HG03066 (cell line): ENCODE measurements around the gene TMEM121.

Experiments used
- ATAC-seq: cut with Tn5 transposase; IDR thresholded peaks from one replicate; pipeline ENCODE4 v1.9.1; 2021; ENCODE audit warnings: low read depth; ENCODE audit not compliant: unreplicated experiment

The TMEM121 gene

DNA sequence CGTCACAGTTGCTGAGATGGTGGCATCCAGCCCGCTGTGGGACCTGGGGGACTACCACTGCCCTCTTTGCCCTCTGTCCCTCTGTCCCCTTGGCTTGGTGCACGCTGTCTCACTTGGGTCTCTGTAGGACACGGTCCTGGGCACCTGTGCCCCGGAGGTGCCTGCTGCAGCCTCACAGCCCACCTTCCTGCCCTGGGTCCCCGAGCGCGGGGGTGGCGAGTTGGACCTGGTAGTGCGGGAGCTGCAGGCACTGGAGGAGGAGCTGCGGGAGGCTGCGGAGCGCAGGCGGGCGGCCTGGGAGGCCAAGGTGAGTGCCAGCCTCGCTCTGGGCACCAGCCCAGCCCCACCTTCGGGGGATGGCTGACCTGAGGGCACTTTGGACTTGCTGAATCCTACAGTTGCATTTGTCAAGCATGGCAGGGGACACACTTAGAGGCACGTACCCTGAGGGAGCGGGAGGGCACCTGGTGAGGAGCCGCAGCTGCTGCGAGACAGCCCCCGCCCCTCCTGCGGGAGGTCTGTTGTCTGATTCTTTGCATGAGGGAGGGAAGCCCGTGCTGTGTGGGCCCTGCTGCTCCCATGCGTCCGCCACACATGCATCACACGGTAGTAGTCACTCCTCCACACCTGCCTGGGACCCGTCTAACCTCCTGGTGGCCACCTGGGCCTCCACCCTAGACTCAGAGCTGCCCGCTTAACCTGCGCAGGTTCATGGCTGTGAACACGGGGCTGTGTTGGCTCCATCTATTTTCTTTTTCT is 28.5 kb upstream of the TMEM121 start:
- no peak for ATAC-seq

DNA sequence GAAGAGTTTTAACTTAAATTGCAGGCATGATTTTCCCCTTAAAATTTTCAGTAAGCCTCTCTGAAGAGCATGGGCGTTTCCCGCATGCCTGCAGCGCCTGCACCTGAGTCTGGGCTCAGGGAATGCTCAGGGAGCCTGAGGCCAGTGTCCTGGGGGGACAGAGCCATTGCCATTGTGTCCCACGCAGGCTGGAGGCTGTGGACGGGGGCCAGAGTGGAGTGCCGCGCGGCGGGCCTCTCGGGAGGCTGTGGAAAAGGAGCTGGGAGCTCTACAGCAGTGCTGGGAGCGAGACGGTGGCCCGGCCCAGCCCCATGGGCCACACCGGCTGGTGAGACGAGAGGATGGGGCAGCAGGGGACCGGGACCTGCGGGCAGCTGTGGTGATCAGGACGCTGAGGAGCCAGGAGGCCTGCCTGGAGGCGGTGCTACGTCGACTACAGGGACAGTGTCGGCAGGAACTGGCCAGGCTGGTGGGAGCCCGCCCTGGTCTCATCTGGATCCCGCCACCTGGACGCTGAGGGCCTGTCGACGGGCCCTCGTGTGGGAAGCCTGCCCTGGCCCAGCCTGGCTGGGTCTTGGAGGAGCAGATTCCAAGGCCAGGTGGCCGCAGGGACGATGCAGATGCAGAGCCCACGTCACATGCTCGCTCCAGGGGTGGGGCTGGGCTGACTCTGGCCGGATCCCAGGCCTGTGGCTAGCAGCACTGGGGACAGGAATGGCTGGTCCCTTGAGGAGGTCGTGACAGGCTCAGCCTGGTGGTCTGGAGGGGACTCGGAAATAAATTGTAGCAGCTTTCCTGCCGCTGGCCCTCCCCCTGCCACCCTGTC is 27.7 kb upstream of the TMEM121 start:
- ATAC-seq: no peak

DNA sequence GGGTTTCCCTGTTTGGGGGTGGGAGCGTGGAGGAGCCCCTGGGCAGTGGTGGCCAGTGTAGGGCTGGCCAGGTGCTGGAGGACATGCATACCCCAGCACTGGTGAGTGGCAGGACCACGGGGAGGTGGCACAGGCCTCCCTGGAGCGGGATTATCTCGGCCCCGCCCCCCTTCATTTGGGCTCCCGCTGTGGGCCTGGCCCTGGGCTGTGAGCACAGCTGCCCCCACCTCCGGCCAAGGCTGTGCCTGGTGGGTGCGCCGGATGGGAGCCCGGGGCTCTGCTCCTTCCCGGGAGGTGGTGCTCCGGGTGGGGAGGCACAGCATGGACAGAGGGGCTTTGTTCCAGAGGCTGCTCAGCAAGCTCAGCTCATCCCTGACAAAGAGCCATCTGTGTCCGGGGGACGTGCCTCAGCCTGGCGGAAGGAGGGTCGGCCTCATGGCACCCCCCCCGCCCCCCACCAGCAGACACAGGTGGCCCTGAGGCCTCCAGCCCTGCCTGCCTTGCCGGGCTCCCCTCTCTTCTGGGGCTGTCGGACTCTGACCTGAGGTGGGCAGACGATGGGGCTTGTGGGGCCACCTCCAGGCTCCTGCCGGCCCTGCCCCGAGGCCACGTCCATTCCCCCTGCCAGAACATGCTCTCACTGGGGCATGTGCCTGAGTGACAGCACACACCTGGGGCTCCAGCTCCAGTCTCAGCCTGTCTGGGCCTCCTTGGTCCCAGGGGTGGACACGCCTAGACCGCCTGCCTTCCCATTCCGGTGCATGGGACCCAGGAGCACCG is 26.9 kb upstream of the TMEM121 start:
- ATAC-seq: no peak

DNA sequence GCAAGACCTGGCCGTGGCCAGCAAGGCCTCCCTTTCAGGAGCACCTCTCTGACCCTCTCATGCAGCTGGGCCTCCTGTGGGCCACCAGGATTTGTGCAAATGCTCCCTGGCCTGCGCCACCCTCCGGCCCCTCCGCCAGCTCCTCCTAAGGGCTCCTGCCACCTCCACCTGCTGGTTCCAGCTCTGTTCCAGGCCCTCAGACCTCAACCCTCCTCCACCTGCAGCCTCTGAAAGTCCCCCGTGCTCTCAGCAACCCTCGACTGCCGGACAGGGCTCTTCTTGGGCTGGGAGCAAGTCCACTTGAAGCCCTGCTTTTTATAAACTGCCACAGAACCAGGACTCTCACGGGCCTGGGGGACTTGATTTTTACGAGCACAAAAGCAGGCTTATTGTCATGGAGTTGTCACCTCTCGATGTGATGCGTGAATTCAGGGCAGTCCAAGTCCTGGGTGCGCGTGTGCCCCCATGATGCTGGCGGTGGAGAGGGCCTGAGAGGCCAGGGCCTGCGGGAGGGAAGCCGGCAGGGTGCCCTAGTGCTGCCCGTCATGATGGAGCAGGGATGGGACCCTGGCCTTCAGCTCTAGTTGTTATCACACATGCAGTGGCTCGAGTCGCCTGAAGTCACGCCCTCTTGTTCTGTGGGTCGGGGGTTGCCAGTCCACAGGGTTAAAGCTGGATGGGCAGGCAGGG is 26.2 kb upstream of the TMEM121 start:
- ATAC-seq: no peak

DNA sequence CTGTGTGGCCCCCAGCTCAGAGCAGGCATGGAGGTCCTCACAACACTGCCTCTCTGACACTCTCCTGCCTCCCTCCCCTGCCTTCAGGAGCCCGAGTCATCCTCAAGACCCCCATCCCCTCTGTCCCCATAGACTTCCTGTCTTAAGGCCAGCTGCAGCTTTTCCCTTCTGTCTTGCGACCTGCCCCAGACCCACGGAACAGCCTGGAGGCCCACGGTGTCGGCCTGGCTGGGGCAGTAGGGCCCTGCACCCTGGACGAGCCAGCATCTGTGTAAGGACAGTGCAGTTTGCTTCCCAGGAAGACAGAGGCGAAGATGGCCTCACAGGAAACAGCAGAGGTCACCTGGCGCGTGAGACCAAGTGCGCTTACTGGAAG is 25.7 kb upstream of the TMEM121 start:
- no peak for ATAC-seq

DNA sequence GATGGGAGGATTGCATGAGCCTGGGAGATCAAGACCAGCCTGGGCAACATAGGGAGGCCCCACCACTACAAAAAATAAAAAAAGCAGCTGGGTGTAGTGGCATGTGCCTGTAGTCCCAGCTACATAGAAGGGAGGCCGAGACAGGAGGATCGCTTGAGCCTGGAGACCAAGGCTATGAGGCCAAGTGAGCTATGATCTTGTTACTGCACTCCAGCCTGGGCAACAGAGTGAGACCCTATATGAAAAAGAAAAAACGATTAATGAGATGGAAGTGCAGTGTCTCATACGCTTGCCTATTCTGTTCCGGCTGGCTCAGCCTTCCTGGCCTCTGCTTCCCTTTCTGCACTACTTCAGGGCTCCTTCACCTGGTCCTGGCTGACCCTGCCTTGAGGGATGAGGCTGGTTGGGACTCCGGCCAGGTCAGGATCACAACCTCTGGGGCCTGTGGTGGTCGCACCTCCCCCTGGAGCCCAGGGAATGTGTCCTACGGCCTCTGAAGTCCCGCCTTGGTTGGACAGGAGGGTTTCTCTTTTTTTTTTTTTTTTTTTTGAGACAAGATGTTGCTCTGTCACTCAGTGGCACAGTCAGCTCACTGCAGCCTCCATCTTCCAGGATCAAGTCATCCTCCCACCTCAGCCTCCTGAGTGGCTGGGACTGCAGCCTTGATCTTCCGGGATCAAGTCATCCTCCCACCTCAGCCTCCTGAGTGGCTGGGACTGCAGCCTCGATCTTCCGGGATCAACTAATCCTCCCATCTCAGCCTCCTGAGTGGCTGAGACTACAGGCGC is 24.7 kb upstream of the TMEM121 start:
- no peak for ATAC-seq

DNA sequence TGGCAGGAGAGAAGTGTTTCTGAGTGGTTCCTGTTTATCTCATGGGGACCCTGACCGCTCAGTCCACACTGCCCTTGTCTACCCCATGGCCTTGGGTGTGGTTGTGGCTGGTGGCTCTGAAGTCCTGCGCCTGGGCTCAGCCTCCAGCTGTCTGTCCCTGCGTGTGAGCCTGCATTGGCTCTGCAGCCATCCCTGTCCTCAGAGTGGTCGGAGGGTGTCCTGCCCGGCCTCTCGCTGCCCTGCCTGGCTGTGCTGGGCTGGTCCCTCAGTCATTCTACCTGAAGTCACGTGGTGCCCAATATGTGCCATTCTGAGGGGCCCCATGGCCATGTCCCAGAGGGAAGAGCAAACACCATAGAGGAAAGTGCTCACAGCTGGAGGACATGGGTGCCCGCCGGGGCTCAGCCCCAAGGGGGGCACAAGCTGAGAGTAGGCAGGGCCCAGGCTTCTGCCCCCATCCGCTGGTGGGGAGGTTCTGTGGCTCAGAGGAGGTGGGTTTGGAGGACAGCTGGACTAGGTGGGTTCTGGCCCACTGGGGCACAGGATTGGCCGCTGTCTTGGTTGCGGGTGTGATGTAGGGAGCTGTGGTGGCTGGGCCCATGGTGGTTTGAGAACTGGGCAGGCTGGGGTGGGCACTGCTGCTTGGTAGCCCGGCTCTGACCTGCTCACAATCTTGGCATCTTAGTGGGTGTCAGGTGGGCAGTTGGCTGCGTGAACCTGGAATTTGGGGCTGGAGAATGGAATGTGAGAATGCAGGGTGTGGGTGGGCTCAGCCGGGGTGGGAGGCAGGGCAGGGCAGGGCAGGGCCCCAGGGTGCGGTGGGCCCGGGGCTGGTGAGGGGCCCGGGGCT is 23.7 kb upstream of the TMEM121 start:
- ATAC-seq: no peak

DNA sequence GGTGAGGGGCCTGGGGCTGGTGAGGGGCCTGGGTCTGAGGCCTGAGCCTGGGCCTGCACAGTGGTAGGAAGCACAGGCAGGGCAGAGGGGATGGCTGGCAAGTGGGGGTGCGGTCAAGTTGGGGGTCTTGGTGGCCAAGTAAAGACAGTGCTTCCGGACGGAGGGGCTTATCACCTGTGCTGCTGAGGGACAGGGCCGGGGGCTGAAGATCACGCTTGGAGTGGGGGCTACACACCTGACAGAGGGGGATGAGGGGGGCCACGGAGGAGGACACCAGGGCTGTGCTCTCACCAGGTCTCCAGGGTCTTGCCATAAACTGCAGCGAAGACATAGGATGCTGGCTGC is 23.1 kb upstream of the TMEM121 start:
- no peak for ATAC-seq

DNA sequence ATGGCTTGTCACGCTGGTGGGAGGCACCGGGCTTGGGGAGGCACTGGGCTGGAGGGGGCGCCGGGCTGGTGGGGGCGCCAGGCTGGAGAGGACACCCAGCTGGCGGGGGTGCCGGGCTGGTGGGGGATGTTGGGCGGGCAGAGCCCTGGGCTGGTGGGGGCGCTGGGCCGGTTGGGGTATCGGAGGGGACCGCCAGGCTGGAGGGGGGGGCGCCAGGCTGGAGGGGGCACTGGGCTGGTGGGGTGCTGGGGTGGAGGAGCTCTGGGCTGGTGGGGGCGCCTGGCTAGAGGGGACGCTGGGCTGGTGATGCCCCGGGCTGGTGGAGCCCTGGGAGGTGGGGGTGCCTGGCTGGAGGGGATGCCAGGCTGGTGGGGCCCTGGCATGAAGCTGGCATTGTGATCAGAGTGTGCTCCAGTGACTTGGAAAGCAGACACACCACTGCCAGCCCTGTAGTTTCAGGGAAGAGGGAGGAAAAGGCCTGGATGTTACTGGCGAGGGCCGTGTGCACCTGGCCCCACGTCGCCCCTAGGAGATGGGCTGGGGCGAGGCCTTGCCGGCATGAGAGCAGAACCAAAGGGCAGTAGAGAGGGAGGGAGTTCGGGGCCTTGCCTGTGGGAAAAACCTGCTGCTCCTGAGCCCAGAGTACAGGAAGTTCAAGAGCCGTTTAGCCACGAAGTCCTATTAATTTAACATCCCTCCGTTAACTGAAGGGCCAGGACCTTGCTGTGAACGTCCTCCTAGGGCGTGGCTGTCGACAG is 22.3 kb upstream of the TMEM121 start:
- ATAC-seq: no peak

DNA sequence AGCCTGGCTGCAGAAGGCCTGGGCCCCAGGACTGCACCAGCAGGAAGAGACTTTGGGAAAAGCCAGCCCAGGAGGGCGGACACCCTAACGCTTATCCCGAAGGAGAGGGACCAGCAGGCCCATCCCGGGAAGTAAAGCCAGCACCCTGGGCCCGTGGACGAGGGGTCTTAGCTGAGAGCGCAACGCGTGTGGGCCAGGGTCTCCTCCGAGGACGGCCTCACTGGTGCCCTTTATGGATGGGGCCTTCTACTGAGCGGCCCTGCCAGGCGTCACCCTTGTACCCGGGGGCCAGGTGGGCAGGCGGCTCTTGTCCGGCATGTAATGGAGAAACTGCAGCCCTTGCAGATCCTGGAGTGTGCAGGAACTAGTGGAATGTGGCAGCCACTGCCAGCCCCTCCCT is 21.3 kb upstream of the TMEM121 start:
- no peak for ATAC-seq

DNA sequence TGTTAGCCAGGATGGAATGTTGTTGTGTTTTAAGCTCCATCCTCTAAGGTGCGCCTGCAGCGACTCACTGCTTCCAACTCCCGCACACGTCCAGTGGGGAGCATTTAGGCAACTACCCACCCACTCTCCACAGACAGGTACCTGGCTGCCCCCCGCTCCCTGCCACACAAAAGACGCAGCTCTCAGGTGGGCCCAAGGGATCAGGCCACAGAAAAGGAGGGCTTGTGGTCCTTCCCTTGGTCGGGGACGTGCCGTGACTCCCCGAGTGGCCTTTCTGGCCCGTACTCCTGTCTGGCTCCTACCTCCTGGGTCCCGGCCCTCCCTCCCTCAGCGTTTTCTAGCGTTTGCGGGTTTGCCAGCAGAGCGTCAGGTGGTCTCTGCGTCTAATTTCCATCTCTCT is 19.1 kb upstream of the TMEM121 start:
- ATAC-seq: no peak

DNA sequence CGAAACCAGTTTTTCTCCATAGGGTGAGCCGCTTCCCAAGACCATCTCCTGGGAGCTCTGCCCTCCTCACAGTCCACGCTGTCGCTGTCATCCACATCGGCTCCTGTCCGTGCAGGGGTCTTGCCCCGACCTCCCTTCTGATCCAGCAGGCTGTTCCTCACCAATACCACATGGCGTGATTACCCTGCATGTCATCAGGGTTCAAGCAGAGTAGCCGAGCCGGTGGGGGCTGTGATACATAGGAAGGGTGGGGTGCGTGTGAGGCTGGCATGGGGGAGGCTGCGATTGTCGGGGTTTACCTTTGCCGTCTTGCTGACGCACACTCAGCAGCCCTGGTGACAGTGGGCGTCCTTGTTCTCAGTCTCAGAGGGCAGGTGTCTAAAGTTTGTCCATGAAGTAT is 18.3 kb upstream of the TMEM121 start:
- no peak for ATAC-seq

DNA sequence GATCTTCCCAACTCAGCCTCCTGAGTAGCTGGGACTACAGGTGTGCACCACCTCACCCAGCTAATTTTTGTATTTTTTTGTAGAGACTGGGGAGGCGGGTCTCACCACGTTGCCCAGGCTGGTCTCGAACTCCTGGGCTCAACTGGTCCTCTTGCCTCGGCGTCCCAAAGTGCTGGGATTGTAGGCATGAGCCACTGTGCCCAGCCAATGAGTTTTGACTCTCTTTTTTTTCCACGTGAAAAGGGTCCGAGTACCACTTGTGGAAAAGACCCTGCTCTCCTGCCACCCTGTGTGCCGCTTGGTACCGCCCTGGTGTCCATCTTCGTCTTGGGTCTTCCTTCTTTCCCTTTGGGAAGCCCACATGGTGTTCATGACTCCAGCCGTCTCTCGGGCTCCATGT is 17.8 kb upstream of the TMEM121 start:
- ATAC-seq: no peak

DNA sequence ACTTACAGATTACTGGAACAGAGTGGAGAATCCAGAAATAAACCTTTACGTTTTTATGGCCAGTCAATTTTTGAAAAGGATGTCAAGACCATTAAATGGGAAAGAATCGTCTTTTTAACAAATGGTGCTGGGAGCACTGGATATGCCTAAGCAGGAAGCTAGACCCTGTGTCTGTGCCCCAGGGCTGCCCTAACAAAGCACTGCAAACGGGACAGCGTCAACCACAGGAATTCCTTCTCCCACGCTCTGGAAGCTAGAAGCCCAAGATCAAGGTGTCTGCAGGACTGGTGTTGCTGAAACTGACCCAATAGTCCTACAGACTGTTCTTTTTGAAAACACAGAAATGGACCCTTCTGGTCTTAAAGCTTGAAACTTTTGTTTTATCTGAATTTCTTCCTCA is 9.3 kb upstream of the TMEM121 start:
- no peak for ATAC-seq

DNA sequence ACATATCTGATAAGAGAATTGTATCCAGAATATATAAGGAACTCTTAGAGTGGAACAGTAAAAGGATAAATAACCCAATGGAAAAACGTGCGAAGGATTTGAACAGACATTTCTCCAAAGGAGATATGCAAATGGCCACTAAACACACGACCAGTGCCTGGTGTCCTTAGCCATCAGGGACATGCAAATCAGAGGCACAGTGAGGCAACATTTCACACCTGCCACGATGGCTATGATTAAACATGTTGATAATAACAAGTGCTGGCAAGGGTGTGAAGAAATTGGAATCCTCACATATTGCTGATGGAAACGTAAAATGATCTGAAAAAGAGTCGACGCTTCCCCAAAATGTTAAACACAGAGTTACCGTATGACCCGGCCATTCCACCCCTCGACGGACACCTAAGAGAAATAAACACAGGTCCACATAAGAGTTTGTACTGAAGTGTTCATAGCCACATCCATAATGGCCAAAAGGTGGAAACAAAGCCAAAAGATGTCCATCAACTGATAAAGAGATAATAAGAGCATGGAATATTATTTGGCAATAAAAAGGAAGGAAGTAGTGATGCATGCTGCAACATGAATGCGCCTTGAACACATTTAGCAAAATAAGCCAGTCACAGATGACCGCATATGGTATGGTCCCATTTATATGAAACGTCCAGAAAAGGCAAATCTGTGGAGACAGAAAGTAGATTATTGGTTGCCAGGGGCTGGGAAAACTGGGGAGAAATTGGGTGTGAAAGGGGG is 6.3 kb upstream of the TMEM121 start:
- ATAC-seq: no peak

DNA sequence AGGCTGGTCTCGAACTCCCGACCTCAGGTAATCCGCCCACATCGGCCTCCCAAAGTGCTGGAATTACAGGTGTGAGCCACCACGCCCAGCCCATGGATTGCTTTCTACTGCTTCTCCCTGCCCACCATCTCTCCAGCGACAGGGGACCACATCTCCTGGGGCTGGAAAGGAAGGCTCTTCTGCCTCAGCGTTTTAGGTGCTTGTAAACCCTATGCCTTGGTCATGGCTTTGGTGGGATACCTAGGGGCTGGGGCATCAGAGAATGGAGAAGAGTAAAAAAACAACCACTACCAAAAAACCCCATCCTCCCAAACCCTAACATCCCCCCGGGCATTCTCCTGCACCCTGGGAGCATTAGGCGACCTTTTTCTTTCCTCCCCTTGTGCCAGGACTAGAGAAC is 1.1 kb upstream of the TMEM121 start:
- no peak for ATAC-seq

DNA sequence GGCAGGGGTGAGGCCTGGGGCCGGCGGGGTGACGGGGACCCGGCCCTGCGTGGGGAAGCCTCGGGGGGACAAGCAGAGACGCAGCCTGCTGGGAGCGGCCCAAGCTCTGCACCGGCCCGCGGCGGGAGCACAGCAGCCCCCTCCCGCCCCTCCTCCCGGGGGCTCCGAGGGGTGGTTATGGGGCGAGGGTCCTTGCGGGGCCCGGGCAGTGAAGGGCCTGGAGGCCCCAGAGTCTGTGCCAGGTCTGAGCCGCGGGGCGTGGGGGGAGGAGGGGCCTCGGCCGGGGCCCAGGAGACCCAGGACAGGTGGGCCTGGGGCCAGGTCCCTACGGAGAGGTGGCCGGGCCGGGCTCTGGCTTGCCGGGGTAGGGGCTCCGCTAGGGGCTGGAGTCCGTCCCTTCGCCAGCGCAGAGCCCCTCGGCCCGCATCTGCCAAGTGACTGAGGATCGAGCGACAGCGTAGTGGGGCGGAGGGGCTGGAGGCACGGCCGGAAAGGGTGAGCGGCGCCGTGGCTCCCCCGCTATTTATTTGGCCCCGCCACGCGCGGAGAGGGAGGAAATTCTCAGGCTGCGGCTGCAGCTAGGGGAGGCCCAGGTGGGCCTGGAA is 495 bp downstream of the TMEM121 start:
- no peak for ATAC-seq
